Ishikawa (cell line): ENCODE data around the gene RIOK3.

Experiments
- EP300 ChIP-seq: IDR thresholded peaks from 2 replicates; pipeline ENCODE4 v1.6.1; 2012; ENCODE audit warnings: borderline replicate concordance
- NFIC ChIP-seq: IDR thresholded peaks from 2 replicates; pipeline ENCODE4 v1.6.1; 2012

DNA sequence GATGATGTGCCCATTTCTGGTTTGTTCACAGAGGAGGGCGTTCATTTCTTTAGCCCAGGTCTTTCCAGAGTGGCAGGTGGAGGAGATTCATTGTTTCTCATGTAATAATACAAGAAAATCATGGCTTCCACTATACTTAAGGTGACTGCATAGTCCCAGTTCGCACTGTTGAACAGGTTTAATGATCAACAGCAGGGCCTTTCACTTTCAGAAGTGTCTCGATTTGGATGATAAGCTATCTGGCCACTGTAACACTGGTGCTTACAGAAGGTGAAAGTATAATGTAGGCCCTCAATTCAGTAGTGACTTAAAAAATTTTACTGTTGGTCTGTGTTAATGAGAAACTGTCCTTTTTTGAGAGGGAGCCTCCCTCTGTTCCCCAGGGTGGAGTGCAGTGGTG, 51.6 kb downstream of the RIOK3 start:
- TF ChIP-seq NFIC (no peak), EP300 (no peak)
